ENCODE measurements around the gene ADAMTS14. TPM values are rescaled to one million over a fixed set of nuclear protein-coding genes. Genes with fewer than 3 reads are reported as not detected.

The ADAMTS14 gene
- total RNA-seq, 2 donors from 2014 or later: 0.44 to 0.79 TPM

- Mint-ChIP-seq H3K27ac (peak overlapping the region; percentile 21), H3K36me3 (ENCODE audit: low read depth) (no peaks in the 10 kb centered on the region), H3K4me1 (peaks cover 6% of the 10 kb centered on the region), H3K27me3 (ENCODE audit: insufficient read depth) (peaks cover 2% of the 10 kb centered on the region), H3K4me3 (no peak overlapping the region), H3K9me3 (no peaks in the 10 kb centered on the region)
- Histone ChIP-seq H3K36me3 (ENCODE audit: control insufficient read depth, insufficient read depth, low read length) (no peaks in the 10 kb centered on the region), H3K9me3 (ENCODE audit: control insufficient read depth, low read length) (no peaks in the 10 kb centered on the region), H3K27ac (ENCODE audit: low read depth, low read length) (no peak overlapping the region), H3K4me1 (ENCODE audit: control insufficient read depth, insufficient read depth, low read length) (no peaks in the 10 kb centered on the region), H3K4me3 (ENCODE audit: low read length) (no peak overlapping the region), H3K27me3 (ENCODE audit: control insufficient read depth, insufficient read depth, low read length, poor library complexity, severe bottlenecking) (no peaks in the 10 kb centered on the region), H3K9ac (ENCODE audit: extremely low read depth, low read length, poor library complexity, severe bottlenecking) (no peak overlapping the region)
- TF ChIP-seq CTCF (conservative IDR thresholded peaks at IDR 0.05): no peak
- peak; percentile 38 for DNase-seq
- 89 to 96% methylated on average over 8 to 14 of the region's 14 CpGs for WGBS, 2 experiments (ENCODE audit: insufficient coverage in 1 of 2, insufficient read length in 1 of 2)
Observed at GRCh38 chr10:70773965-70774809, 101.9 kb downstream of the ADAMTS14 start.

GRCh38 chr10:70774810-70775678 lies 102.7 kb downstream of the ADAMTS14 start:
- Mint-ChIP-seq H3K36me3 (ENCODE audit: low read depth) (no peaks in the 10 kb centered on the region), H3K27ac (peak overlapping the region; percentile 21), H3K9me3 (no peaks in the 10 kb centered on the region), H3K4me3 (no peak overlapping the region), H3K4me1 (peaks cover 6% of the 10 kb centered on the region), H3K27me3 (ENCODE audit: insufficient read depth) (peaks cover 2% of the 10 kb centered on the region)
- Histone ChIP-seq H3K27me3 (ENCODE audit: control insufficient read depth, insufficient read depth, low read length, poor library complexity, severe bottlenecking) (no peaks in the 10 kb centered on the region), H3K36me3 (ENCODE audit: control insufficient read depth, insufficient read depth, low read length) (no peaks in the 10 kb centered on the region), H3K4me3 (ENCODE audit: low read length) (no peak overlapping the region), H3K4me1 (ENCODE audit: control insufficient read depth, insufficient read depth, low read length) (no peaks in the 10 kb centered on the region), H3K9ac (ENCODE audit: extremely low read depth, low read length, poor library complexity, severe bottlenecking) (no peak overlapping the region), H3K9me3 (ENCODE audit: control insufficient read depth, low read length) (no peaks in the 10 kb centered on the region), H3K27ac (ENCODE audit: low read depth, low read length) (no peak overlapping the region)
- no peak for TF ChIP-seq CTCF (conservative IDR thresholded peaks at IDR 0.05)
- peak; percentile 31 for DNase-seq
- 79 to 85% methylated on average over 7 to 14 of the region's 14 CpGs for WGBS, 2 experiments (ENCODE audit: insufficient coverage in 1 of 2, insufficient read length in 1 of 2)

- peaks cover 2% of the 10 kb centered on the region for H3K27me3 Mint-ChIP-seq (ENCODE audit: insufficient read depth)
- H3K4me3 Mint-ChIP-seq: no peak overlapping the region
- H3K27ac ChIP-seq (ENCODE audit: low read depth, low read length): no peak overlapping the region
- 90 to 91% methylated on average over 5 to 13 of the region's 13 CpGs for WGBS, 2 experiments (ENCODE audit: insufficient coverage in 1 of 2, insufficient read length in 1 of 2)
- H3K27ac Mint-ChIP-seq: no peak overlapping the region
- no peak overlapping the region for H3K9ac ChIP-seq (ENCODE audit: extremely low read depth, low read length, poor library complexity, severe bottlenecking)
- no peaks in the 10 kb centered on the region for H3K36me3 ChIP-seq (ENCODE audit: control insufficient read depth, insufficient read depth, low read length)
- H3K9me3 Mint-ChIP-seq: no peaks in the 10 kb centered on the region
- H3K4me1 Mint-ChIP-seq: peaks cover 6% of the 10 kb centered on the region
- TF ChIP-seq CTCF (conservative IDR thresholded peaks at IDR 0.05): no peak
- peak; percentile 34 for DNase-seq
- H3K4me1 ChIP-seq (ENCODE audit: control insufficient read depth, insufficient read depth, low read length): no peaks in the 10 kb centered on the region
- no peaks in the 10 kb centered on the region for H3K36me3 Mint-ChIP-seq (ENCODE audit: low read depth)
- H3K9me3 ChIP-seq (ENCODE audit: control insufficient read depth, low read length): no peaks in the 10 kb centered on the region
- H3K27me3 ChIP-seq (ENCODE audit: control insufficient read depth, insufficient read depth, low read length, poor library complexity, severe bottlenecking): no peaks in the 10 kb centered on the region
- no peak overlapping the region for H3K4me3 ChIP-seq (ENCODE audit: low read length)
Observed at GRCh38 chr10:70775679-70776454, 103.6 kb downstream of the ADAMTS14 start.

Measured in endodermal cell (in vitro differentiated cells).